Lung (tissue), 12 donors: Measurements from ENCODE around the gene MCM3AP. TPM values are rescaled to one million over a fixed set of nuclear protein-coding genes. Genes with fewer than 3 reads are reported as not detected.
"Not testable (repeated sequence)": the region's sequence is repeated elsewhere in the genome, so short reads cannot be mapped to it uniquely, and the experiment has no call there.

Experiments
- ATAC-seq: fragments of 200-7000 bp; cut with Tn5 transposase; one replicate; pipeline ENCODE4 v1.9.1; 2020; ENCODE audit warnings: moderate number of reproducible peaks; ENCODE audit not compliant: insufficient read depth, low FRiP score
- DNase-seq, 3 donors: peaks; one replicate each; pipeline ENCODE4 v3.0.0-alpha.2; 2013 to 2017
- H3K27ac ChIP-seq, 2 donors: one replicate each; pipeline ENCODE4 v1.5.1; 2013; ENCODE audit warnings: mild to moderate bottlenecking in 2 of 2, moderate library complexity in 2 of 2, control low read depth in 1 of 2, inconsistent platforms in 1 of 2, low read depth in 1 of 2, low read length in 1 of 2
- H3K27me3 ChIP-seq, 3 donors: one replicate each; pipeline ENCODE4 v1.5.1; 2013; ENCODE audit warnings: low read length in 2 of 3; ENCODE audit not compliant: control insufficient read depth in 3 of 3, insufficient read depth in 3 of 3
- H3K36me3 ChIP-seq, 4 donors: one replicate each; pipeline ENCODE4 v1.5.1; 2013; ENCODE audit warnings: low read length in 4 of 4, mild to moderate bottlenecking in 1 of 4, moderate library complexity in 1 of 4; ENCODE audit not compliant: control insufficient read depth in 4 of 4, insufficient read depth in 4 of 4
- H3K4me1 ChIP-seq, 5 donors: one replicate each; pipeline ENCODE4 v1.5.1; 2013; ENCODE audit warnings: low read length in 5 of 5, mild to moderate bottlenecking in 2 of 5, moderate library complexity in 1 of 5; ENCODE audit not compliant: control insufficient read depth in 5 of 5, insufficient read depth in 5 of 5
- H3K4me3 ChIP-seq: one replicate; pipeline ENCODE4 v1.5.1; 2013; ENCODE audit warnings: mild to moderate bottlenecking, control low read depth, moderate library complexity
- H3K9ac ChIP-seq, 2 donors: one replicate each; pipeline ENCODE4 v1.5.1; 2013; ENCODE audit warnings: low read length in 2 of 2, control low read depth in 1 of 2; ENCODE audit not compliant: insufficient read depth in 1 of 2
- H3K9me3 ChIP-seq, 4 donors: one replicate each; pipeline ENCODE4 v1.5.1; 2013; ENCODE audit warnings: low read length in 3 of 4, mild to moderate bottlenecking in 1 of 4, moderate library complexity in 1 of 4; ENCODE audit not compliant: control insufficient read depth in 4 of 4, insufficient read depth in 3 of 4
- CTCF ChIP-seq: IDR thresholded peaks from 2 replicates; pipeline ENCODE4 v1.5.1; 2012; ENCODE audit warnings: mild to moderate bottlenecking; ENCODE audit errors: control extremely low read depth, extremely low read depth
- WGBS, 2 donors: extraction: QIAGEN DNeasy Blood & Tissue Kit; methylation state at CpG; one replicate each; pipeline ENCODE4 v1.1.7; 2013; 5-methylcytosine and 5-hydroxymethylcytosine counted together
- polyA plus RNA-seq, 2 donors: library from polyadenylated mRNA; stranded (reverse); fragments of 200-250 nt; gene quantifications; one replicate each; pipeline ENCODE4 v1.2.1, GENCODE V29; 2013
- total RNA-seq, 2 donors: library from RNA; depleted of rRNA in 1 of 2; stranded (reverse); fragments of >200 nt in 1 of 2; gene quantifications; one replicate each; pipeline ENCODE4 v1.2.1, GENCODE V29; 2014 to 2021
- donor health status: control.
- donor health status: control.
- donor health status: Bipolar disorder and iron deficiency.
- donor health status: healthy.
- donor health status: DM: yes; HTN: yes; CAD: no.

MCM3AP gene
- total and polyA plus RNA-seq, 4 donors = 40.7 to 114 (median 78.7) TPM

- H3K27ac ChIP-seq = peak overlapping the region in 1 of 2 donors; percentile 74
- 53 to 68% methylated on average over 4 of the region's 4 CpGs for WGBS, 2 donors
- H3K4me3 ChIP-seq = peak overlapping the region; percentile 47
- no peak for TF ChIP-seq CTCF
- H3K36me3 ChIP-seq = peaks cover 0 to 7% (median 2%) of the 10 kb centered on the region in 4 donors
- ATAC-seq (no peak), DNase-seq (peak in 2 of 3 donors; percentile 10 to 15)
- peaks cover 0 to 2% (median 0%) of the 10 kb centered on the region in 4 donors for H3K9me3 ChIP-seq
- peak overlapping the region in 1 of 2 donors; percentile 42 for H3K9ac ChIP-seq
- no peaks in the 10 kb centered on the region for H3K27me3 ChIP-seq
- peaks cover 0 to 25% (median 9%) of the 10 kb centered on the region in 5 donors for H3K4me1 ChIP-seq
These were observed 58.4 kb downstream of the MCM3AP start for GRCh38 chr21:46226920-46227599.

- Histone ChIP-seq H3K9me3 (peaks cover 0 to 2% (median 0%) of the 10 kb centered on the region in 4 donors), H3K9ac (no peak overlapping the region), H3K27ac (peak overlapping the region in 1 of 2 donors; percentile 73), H3K27me3 (no peaks in the 10 kb centered on the region), H3K4me1 (peaks cover 0 to 25% (median 9%) of the 10 kb centered on the region in 5 donors), H3K4me3 (no peak overlapping the region), H3K36me3 (peaks cover 0 to 15% (median 0%) of the 10 kb centered on the region in 4 donors)
- DNase-seq = peak in 1 of 3 donors; percentile 9
- ATAC-seq = no peak
- TF ChIP-seq CTCF = no peak
- 82 to 86% methylated on average over 1 of the region's 1 CpG for WGBS, 2 donors
These were observed 59.3 kb downstream of the MCM3AP start for GRCh38 chr21:46226146-46226545.

- H3K4me3 ChIP-seq, ATAC-seq, H3K27ac ChIP-seq, DNase-seq, H3K27me3 ChIP-seq, H3K9ac ChIP-seq, H3K9me3 ChIP-seq: not testable (repeated sequence)
- 96 to 98% methylated on average over 17 to 18 of the region's 18 CpGs for WGBS, 2 donors
- peaks cover 0 to 26% (median 20%) of the 10 kb centered on the region in 5 donors for H3K4me1 ChIP-seq
- peaks cover 0 to 39% (median 2%) of the 10 kb centered on the region in 4 donors for H3K36me3 ChIP-seq
These were observed 61.8 kb downstream of the MCM3AP start for GRCh38 chr21:46223661-46224060.

GRCh38 chr21:46223217-46223616 is 62.2 kb downstream of the MCM3AP start:
- no peak for ATAC-seq
- peaks cover 0 to 40% (median 2%) of the 10 kb centered on the region in 4 donors for H3K36me3 ChIP-seq
- 90 to 99% methylated on average over 7 of the region's 7 CpGs for WGBS, 2 donors
- peaks cover 0 to 23% (median 20%) of the 10 kb centered on the region in 5 donors for H3K4me1 ChIP-seq
- H3K27me3 ChIP-seq = no peaks in the 10 kb centered on the region
- no peak overlapping the region for H3K9ac ChIP-seq
- no peak for DNase-seq
- TF ChIP-seq CTCF = no peak
- H3K27ac ChIP-seq = no peak overlapping the region
- H3K4me3 ChIP-seq = no peak overlapping the region
- peaks cover 0 to 2% (median 0%) of the 10 kb centered on the region in 4 donors for H3K9me3 ChIP-seq
